HFF-Myc (cell line): ENCODE measurements around the gene KCNE1.

Experiments used
- DNase-seq: peaks from one replicate; pipeline ENCODE4 v3.0.0-alpha.2; 2011; ENCODE audit warnings: low read depth; ENCODE audit errors: extremely low read depth
- H3K4me3 ChIP-seq: replicated peaks from 2 replicates; pipeline ENCODE4 v1.5.1; 2011; ENCODE audit warnings: low read depth, mild to moderate bottlenecking, control low read depth, low read length
- TF ChIP-seq, protein P1 (sequence below): IDR thresholded peaks from 2 replicates; pipeline ENCODE4 v1.5.1; 2012; ENCODE audit warnings: mild to moderate bottlenecking, low read depth, low read length, control low read depth; ENCODE audit errors: missing control alignments

Gene KCNE1

DNA sequence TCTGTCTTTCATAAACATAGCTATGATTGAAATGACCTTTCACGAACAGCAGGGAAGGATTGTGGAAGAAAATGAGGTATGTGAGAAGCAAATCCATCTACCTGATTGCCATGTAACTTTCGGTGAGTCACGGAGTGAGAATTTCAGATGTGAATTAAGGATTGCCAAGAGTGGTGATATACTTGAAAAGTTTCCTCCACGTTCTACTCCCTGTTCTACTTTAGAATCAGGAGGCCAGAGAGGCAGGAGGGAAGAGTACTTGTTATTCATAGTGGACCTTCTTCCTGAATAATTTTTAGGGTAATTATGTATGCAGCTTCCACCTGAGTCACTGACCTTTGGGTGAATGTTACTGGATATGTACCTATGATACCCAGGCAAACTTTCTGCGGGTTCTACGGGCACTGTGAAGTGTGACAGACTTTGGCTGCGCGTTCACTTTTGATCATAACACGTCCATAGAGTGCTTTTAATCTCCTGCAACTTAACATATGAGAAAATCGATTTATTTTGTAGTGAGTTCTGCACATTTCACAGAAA is 2.6 kb upstream of the KCNE1 start:
- TF ChIP-seq, protein P1, sequence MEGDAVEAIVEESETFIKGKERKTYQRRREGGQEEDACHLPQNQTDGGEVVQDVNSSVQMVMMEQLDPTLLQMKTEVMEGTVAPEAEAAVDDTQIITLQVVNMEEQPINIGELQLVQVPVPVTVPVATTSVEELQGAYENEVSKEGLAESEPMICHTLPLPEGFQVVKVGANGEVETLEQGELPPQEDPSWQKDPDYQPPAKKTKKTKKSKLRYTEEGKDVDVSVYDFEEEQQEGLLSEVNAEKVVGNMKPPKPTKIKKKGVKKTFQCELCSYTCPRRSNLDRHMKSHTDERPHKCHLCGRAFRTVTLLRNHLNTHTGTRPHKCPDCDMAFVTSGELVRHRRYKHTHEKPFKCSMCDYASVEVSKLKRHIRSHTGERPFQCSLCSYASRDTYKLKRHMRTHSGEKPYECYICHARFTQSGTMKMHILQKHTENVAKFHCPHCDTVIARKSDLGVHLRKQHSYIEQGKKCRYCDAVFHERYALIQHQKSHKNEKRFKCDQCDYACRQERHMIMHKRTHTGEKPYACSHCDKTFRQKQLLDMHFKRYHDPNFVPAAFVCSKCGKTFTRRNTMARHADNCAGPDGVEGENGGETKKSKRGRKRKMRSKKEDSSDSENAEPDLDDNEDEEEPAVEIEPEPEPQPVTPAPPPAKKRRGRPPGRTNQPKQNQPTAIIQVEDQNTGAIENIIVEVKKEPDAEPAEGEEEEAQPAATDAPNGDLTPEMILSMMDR = no peak

DNA sequence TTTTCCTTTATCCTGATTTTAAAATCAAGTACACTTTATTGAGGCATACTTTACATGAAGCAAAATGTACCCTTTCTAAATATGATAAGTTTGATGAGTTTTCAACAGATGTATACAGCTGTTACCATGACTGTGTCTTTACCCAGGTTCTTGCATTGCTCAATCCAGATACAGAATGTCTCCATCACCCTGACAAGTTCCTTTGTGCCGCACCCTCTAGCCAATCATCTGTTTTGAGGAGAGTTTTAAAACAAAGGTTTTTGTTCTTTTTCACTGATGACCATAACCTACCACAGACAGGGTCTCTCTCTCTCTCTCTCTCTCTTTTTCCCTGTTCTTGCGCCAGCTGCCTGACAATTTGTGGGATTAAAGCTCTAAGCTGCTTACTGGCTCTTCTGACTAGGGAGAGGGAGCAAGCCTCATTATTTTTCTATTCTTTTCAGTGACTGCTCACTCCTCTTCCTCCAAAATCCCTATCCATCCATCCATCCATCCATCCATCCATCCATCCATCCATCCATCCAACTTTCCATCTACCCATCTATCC is 1.2 kb upstream of the KCNE1 start:
- no peak for DNase-seq
- TF ChIP-seq, protein P1 = no peak

More for the DNA sequence above, 2.6 kb upstream of the KCNE1 start:
- no peak for DNase-seq
- no peak overlapping the region for H3K4me3 ChIP-seq

DNA sequence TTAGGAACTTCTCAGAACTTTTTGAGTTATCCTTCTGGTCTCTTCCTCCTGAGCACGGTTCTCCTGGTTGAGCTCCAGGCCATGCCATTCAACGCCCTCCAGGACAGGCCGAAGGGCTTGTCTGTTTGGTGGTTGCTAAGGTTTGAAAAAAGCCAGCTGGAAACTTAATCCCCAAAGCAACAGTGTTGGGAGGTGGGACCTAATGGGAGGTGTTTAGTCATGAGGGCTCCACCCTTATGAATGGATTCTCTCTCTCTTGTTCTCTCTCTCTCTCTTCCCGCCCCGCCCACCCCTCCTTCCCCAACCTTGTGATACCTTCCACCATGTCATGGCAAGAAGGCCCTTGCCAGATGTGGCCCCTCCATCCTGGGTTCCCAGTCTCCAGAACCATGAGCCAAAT is 829 bp downstream of the KCNE1 start:
- no peak for DNase-seq
- TF ChIP-seq, protein P1 = no peak
- no peak overlapping the region for H3K4me3 ChIP-seq

More for the DNA sequence above, 1.2 kb upstream of the KCNE1 start:
- H3K4me3 ChIP-seq = no peak overlapping the region

DNA sequence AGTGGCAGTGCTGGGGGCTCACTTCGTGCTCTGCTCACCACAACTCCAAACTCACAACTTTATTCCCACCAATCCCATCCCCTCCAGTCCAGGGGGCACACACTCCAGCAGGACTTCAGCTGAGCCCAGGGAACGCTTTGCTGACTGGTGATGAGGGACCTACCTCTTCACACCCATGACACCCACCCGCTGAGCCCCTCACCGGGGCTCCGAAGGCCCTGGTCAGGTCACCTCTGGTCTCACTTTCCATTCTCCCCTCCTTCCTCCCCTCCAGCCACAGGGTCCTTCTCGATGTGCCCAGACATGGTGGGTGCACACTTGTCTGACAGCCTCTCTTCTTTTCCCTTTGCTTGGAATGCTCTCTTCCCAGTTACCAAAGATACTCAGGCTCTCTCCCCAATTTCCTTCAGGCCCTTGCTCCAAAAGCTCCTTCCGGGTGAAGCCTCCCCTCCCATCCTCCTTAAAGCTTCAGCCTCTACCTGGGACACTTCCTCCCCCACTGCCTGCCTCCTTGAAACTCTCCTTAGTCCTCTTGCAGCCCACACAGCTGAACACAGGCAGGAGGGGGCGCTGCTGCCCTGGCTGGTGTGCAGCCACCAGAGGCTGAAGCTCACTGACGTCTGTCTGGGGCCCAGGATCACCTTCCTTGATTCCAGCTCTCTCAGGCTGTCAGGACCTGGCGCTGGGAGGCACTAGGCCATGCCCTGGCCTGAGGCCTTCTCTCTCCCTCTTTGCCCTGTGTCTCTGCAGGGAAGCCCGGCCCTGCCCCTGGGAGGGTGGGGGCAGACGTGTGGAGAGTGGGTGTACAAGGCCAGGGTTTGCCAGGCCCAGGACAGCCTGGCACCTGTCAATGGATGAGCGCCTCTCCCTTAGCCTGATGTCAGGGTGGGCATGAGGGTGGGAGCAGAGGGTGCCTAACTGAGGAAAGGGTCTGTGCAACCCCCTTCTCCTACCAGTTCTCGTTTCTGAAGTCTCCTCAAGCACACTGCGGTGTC is 1.6 kb downstream of the KCNE1 start:
- DNase-seq = no peak
- TF ChIP-seq, protein P1 = peak; percentile 72
- no peak overlapping the region for H3K4me3 ChIP-seq

DNA sequence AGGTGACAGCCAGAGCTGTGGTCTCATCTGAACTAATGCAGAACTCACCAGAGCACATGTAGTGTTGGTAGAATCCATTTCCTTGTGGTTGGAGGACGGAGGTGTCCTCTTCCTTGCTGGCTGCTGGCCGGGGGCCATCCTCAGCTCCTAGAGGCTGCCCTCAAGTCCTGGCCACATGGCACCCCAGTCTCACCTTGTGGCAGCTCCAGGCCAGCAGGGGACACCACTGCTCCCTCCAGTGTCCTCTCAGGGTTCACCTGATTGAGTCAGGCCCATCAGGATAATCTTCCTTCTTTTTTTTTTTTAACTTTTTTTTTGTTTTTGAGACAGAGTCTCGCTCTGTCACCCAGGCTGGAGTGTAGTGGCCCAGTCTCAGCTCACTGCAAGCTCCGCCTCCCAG is 2.9 kb downstream of the KCNE1 start:
- DNase-seq = no peak
- TF ChIP-seq, protein P1 = peak; percentile 19
- no peak overlapping the region for H3K4me3 ChIP-seq

DNA sequence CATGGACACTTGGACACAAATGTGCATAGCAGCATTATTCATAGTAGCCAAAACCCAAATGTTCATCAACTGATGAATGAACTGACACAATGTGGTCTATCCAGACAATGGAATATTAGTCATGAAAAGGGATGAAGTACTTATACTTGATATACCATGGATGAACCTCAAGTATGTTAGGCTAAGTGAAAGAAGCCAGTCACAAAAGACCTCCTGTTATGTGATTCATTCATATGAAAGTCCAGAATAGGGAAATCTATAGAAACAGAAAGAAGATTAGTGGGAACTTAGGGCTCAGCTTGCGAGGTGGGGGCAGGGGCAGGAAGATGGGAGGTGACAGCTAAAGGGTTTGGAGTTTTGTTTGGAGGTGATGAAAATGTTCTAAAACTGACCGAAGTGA is 7.4 kb downstream of the KCNE1 start:
- no peak for DNase-seq
- TF ChIP-seq, protein P1 = no peak

More for the DNA sequence above, 7.4 kb downstream of the KCNE1 start:
- H3K4me3 ChIP-seq = no peak overlapping the region
